Endothelial cell of hepatic sinusoid (primary cell): ENCODE measurements around the gene MST1.

ENCODE experiments used
- in situ Hi-C: cut with HindIII; loops from 2 replicates; pipeline ENCODE4 v1.10.0; 2017; ENCODE audit warnings: low sequenced_read_pairs

The MST1 gene

DNA sequence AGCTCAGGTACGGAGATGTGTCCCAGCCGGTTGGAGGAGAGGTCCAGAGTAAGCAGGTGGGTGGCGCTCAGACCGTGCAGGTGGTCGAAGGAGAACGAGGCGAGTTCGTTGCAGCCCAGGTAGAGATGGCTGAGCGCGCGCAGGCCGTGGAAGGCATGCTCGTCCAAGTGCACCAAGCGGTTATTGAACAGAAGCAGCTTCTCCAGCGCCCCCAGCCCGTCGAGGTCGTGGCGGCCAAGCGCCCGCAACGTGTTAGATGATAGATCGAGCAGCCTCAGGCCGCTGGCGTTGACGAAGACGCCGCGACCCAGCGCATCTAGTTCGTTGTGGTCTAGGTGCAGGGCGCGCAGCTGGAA, 29.6 kb upstream of the MST1 start:
- in situ Hi-C loops: no loop called here

DNA sequence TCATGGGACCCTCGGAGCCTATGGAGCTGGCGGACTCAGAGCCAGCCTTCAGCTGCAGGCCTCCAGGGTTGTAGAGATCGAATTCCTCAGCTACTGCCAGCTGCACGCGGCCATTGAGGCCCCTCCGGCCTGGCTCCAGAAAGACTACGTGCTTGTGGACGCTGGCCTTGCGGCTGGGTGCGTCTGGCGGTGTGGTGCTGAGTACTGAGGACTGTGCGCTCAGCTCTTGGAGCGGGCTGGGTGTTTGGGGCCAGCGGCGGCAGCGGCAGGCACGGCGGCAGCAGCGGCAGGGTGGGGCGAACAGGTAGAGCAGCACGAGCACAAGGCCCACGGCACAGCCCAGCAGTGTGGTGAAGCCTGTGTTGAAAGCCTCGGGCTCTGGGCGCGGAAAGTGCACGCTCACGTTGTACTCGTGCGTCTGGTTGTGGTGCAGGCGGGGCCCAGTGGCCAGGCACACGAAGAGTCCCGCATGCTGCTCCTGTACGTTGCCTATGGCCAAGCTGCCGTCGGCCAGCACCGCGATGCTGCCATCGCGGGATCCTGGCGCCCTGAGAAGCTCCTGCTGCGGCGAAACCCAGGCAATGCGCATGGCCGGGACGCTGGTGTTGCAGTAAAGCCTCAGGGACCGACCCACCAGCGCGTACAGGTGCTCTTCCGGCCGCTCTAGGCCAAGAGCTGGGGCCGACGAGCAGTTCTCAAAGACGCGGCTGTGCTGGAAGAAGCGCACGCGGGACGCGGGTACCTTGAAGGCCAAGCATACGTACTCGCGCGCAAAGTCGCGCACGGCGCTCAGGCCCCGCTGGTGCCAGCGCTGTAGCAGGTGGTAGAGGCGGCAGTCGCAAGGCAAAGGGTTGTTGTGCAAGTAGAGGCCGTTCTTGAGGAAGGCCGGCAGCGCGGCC, 28.9 kb upstream of the MST1 start:
- in situ Hi-C loops: no loop called here

DNA sequence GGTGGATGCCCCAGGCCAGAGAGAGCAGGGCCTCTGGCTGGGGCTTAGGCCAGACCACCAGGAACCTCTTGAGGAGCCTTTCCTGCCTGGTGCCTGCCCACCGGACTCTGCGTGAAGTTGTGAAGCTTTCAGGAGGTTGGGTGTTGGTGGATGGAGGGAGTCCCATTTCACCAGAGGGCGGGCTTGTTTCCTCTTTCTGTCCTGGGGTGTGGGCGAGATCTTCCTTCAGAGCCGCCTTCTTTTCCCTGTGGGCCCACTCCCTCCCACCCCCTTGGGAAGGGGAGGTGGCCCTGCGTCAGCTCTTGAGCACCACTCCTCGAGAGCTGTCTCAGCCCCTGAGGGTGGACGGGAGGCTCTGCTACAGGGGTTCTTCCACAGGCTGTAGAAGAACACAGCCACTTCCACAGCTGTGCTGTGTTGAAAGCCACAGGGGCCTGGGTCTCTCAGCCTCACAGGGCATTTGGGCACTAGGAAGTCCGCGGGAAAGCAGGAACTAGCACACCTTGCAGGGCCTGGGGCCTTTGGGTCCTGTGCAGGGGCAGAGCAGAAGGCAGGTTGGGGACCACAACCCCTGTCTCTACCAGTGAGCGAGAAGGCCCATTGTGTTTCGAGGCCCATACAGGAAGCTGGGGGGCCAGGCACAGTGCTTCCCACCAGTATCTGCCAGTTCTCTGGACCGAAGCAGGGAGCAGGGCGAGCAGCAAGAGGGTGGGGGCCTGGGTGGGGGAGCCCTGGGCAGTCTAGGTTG, 28.1 kb upstream of the MST1 start:
- in situ Hi-C loops: no loop called here

DNA sequence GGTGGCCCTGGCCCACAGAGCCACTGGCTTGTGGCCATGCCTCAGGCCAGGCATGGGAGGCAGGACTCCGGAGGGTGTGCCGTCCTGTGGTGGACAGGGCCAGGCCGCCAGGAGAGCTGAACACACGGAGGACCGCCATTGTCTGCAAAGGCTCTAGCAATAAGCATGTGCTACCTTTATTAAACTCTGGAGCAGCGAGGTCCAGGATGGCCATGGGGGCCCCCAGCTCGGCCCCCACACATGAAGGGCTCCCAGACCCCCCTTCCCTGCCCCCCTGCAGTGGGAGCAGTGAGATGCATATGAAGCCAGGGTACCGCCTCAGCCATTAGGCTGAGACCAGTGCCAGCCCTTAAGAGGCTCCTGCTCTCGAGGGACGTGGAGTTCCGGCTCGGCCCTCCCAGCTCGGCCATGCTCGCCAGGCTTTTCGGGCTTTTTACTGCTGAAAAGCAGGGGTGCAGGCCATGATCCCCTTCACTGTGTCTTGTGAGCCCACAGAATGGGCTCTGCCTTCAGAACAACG, 27.5 kb upstream of the MST1 start:
- in situ Hi-C loops: no loop called here

DNA sequence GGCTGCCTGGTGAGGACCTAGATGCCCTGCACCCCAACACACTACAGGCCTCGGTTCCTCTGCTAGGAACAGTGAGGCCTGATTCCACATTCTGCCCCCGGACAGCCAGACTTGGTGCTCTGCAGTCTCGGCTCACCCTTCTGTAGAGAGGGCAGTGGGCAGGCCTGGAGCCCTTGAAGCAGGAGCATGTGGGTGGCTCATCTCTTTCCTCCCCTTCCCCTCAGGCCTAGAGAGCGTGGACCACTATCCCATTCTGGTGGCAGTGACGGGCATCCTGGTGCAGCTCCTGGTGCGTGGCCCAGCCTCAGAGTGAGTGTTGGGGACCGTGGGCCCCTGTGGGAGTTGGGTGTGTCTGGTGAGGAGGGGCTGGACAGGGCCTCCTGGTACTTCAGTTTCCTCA, 26.9 kb upstream of the MST1 start:
- in situ Hi-C loops: no loop called here

DNA sequence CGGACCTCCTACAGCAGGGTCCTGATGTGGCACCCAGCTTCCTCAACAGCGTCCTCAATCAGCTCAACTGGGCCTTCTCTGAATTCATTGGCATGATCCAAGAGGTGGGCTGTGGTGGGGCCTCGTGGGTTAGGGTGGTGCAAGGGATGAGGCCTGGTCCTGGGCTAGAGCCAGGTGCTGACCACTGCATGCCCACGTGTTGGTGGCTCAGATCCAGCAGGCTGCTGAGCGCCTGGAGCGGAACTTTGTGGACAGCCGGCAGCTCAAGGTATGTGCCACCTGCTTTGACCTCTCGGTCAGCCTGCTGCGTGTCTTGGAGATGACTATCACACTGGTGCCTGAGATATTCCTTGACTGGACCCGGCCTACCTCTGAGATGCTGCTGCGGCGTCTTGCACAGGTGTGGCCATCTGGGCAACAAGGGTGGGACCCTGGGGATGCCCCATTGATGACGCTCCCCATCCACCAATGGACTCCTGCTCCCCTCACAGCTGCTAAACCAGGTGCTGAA, 26.4 kb upstream of the MST1 start:
- in situ Hi-C loops: no loop called here

DNA sequence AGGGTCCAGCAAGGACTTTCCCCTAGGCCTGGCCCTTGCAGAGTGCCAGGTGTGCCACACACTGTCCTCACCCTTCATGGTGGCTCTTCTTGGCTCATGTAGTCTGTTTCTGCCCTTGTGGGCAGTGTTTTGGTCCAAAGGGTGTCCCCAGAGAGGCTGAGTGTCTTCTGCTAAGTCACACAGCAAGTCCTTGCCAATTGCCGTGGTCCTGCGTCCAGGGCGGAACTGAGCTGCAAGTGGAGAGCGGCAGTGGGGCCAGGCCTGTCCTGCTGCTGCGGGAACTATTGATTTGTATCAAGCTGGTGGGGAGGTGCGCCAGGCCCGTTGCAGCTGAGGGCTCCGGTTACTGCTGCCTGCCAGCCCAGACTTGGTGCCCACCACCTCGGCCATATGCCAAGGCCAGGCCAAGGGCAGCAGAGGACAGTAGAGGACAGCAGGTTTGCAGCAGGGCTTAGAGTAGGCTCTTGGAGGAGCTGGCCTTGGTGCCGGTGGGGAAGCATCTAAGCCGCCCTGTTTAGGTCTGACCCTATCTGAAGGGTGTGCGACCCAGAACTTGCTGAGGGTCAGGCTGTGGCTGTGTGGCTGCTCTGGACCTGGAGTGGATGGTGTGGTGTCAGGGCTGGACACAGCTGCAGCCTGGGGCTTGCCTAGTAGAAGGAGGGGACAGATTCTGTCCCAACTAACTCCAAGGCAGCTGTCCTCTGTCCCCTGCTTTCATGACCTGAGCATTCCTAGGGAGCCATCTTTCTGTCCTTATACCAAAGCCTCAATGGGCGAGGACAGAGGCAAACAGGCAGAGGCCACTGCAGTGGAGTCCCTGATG, 25.7 kb upstream of the MST1 start:
- in situ Hi-C loops: no loop called here

DNA sequence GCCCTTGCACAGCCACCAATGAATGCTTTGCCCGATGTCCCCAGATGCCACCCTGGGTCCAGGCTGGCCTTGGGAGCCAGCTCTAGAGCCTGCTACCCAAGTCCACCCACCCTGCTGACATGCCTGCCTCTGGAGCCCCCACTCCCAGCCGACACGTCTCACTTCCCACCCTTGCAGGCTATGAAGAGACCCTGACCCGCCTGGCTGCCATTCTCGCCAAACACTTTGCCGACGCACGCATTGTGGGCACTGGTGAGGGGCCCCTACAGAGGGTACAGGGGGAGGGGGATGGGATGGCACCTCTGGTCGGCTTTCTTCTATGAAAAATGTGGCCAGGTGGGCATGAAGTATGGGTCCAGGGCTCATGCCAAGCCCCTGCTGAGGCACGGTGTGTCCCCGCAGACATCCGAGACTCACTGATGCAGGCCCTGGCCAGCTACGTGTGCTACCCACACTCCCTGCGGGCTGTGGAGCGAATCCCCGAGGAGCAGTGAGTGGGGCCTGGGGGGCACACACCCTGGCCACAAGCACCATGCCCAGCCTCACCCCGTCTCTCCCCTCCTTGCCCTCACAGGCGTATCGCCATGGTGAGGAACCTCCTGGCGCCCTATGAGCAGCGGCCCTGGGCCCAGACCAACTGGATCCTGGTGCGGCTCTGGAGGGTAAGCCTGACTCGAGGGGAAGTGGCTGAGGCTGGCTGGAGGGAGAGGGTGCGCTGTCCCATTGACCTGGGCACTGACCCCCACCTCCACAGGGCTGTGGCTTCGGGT, 24.2 kb upstream of the MST1 start:
- in situ Hi-C loops: no loop called here

DNA sequence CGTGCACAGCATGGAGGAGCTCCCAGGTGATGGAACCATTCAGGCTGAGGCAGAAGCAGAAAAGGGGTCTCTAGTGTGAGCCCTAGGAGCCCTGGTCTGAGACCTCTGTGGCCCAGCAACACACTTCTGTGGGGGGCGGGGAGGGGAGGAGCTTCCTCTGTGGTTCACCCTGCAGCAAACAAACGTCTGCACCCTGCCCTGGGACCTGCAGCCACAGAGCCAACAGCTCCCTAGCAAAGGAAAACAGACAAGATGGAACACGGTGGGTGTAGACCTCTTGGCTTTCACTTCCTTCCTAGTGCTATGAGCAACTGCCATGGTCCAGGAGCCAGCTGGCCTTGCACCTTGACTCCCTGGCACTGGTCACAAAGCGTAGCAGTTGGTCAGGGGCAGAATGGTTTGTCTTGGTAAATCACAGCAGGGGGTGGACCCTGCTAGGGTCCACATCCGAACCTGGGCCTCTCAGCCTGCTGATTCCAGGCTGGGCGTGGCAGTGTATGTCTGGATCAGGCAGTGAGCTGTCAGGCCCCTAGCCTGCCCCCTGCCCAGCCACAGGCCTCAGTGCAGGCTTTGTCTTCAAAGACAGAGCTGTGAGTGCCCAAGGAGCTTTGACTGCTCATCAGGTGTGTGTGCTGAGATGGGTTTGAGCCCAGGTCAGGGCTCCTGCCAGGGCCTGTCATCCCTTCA, 23.5 kb upstream of the MST1 start:
- in situ Hi-C loops: no loop called here

DNA sequence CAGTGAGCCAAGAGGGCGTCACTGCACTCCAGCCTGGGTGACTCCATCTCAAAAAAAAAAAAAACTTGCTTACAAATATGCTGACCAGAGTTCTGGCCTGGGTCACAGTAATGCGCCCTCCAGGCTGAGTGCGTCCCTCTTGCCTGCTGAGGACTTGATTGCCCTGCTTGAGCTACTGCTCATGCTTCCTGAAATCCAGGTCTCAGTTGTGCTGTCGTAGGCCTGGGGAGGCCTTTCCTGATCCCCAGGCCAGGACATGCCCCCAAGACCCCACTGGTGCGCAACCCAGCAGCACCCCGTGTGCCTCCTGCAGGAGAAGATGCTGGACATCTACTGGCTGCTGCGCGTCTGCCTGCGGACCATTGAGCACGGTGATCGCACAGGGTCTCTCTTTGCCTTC, 22.9 kb upstream of the MST1 start:
- in situ Hi-C loops: no loop called here

DNA sequence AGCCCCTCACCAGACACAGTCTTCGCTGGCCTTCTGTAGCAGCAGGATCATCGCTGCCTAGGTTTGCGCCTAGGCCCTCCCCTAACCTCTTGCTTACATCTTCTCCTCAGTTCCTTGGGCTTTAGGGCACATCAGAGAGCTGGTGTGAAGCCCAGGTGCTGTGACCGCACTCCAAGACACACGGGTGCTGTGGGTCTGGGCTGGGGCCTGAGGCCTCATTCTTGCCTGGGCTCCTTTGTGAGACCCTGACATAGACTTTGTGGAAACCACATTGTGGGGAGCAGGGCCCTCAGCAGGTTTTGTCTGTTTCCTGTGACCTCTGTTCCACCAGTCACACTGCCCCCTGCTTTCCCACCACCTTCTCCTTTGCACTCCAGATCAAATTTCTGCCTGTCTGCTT, 22.2 kb upstream of the MST1 start:
- in situ Hi-C loops: no loop called here

DNA sequence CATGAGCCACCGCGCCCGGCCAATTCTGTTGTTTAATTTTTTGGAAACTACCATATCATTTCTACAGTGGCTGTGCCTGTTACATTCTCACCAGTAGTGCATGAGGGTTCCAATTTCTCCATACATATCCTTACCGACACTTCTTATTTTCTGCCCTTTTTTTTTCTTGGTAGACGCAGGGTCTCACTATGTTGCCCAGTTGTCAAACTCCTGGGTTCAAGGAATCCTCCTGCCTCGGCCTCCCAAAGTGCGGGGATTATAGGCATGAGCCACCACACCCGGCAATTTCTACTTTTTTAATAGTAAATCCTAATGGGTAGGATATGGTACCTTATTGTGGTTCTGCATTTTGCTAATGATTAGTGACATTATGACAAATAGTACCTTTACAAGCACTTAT, 20.6 kb upstream of the MST1 start:
- in situ Hi-C loops: no loop called here

DNA sequence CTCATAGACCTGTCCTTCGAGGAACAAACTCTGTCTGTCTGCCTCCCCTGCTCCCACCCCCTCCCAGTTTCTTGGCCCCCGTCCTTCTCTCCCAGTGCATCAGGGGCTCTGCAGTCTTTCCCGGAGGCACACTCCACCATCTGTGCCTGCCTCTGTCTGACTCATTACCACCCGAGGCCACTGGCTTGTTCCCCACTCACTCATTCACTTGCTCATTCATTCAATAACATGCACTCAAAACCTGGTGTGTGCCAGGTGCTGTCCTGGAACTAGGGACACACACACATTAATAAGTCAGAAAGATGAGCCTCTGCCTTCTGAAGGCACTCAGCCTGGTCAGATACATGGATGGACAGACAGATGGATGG, 17.8 kb upstream of the MST1 start:
- in situ Hi-C loops: no loop called here

DNA sequence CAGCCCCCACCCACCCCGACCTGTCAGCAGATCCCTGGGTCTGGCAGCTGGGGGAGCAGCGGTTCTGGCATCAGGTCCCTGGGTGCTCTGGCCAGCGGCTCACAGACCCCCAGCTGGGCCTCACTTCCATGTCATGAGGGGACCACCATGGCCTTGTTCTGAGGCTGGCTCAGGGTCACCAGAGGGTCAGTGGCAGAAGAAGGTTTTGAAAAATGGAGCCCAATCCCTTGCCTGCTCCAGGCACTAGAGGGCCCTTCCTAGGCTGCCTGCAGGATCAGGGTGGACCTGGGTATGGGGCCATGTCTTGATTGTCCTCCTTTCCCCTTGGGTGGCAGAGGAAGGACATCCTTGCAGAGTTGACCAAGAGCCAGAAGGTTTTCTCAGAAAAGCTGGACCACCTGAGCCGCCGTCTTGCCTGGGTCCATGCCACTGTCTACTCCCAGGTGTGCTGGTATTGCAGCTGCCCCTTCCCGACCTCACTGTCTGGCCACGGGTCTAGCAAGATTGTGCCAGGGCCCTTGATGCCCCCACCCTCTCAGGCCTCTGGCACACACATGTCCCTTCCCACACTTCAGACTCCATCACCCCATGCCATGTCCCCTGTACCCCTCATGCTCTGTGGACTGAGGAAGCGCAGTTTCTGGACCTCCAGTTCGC, 17.3 kb upstream of the MST1 start:
- in situ Hi-C loops: no loop called here

DNA sequence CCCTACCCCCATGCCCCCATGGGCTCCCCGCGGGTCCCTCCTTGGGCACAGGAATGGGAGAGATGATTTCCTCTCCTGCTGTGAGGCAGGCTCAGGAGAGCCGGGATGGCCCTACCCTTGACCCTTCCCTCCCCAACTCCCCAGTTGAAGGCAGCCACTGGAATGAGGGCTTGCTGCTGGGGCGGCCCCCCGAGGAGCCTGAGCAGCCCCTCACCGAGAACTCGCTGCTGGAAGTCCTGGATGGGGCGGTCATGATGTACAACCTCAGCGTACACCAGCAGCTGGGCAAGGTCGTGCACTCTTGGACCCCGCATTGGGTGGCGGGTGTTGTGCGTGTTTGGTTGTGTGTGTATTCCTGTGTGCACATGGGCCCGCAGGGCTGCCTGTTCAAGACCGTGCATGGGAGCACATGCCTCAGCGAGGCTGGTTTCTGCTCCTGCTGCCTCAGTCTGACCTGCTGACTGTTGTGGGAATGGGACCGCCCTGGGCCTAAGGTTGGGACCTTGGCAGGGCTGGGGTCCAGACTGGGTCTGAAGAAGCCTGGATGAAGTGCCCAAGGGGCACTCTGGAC, 16.2 kb upstream of the MST1 start:
- in situ Hi-C loops: no loop called here

DNA sequence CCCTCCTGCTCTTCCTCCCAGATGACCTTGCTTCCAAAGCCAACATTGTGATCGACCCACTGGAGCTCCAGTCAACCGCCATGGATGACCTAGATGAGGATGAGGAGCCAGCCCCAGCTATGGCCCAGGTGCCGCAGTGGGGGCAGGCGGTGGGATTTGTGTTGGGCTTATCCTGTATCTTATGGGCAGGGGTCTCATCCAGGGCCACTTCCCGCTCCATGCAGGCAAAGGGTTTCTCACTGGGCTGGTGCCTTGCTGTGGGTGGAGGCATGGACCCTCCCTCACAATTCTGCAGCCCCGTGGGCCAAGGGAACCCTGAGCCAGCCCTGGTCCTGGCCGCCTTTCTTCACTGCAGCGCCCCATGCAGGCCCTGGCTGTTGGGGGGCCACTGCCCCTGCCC, 15.4 kb upstream of the MST1 start:
- in situ Hi-C loops: no loop called here

DNA sequence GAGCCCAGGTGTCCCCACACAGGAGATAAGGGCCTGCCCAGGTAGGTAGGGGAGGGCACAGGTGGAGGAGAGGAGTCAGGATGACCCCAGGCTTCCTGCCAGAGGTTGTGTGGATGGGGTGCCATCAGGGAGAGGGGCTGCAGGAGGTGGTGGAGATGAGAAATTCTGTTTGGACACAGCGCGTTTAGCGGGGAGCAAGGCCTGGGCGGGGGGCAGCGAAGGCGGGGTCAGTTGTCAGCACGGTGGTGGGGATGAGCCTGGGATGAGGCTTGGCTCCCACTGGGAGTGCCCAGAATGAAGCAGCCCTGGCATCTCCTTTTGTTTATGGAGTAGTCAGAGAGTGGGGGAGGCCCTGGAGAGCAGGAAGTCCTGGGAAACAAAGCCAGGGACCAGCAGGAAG, 14.7 kb upstream of the MST1 start:
- in situ Hi-C loops: no loop called here

DNA sequence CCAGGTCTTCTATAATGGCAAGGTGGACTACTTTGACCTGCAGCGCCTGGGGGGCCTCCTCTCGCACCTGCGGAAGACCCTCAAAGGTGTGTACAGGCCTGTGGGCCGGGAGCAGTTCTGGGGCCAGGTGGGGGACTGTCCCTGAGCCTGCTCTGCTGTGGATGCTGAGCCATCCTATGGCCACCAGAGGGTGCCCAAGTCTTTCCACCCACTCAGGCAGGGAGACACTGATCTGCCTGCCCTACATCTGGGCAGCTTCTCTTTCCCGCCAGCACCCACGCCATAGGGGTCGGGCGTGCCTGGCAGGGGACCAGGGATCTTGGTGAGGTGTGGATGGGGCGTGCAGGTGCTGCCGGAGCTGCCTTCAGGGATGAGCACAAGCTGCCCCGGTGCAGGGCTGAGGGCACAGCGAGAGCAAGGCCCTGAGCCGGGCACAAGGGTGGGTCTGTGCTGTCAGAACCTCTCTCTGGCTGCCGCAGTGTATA, 14.2 kb upstream of the MST1 start:
- in situ Hi-C loops: no loop called here

DNA sequence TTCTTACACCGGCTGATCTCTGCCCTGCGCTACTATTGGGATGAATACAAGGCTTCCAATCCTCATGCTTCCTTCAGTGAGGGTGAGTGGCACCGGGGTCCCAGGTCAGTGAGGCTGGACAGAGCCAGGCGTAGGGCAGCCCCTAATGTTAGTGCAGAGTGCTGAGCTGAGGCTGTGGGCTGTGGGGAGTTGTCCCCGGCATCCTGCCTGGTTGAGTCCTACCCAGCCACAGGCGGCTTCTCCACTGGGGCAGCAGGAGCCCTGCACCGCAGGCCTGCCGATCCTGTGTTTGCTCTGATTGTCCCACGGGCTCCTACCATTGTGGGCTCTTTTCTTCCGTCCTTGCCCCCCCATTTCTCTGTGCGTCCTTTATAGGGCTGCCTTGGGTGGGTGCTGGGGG, 13.4 kb upstream of the MST1 start:
- in situ Hi-C loops: no loop called here
